GM19328 (cell line): ENCODE data around the gene TCF15.

ENCODE experiments used
- ATAC-seq: cut with Tn5 transposase; IDR thresholded peaks from one replicate; pipeline ENCODE4 v1.9.1; 2021; ENCODE audit warnings: mild to moderate bottlenecking, moderate library complexity; ENCODE audit not compliant: unreplicated experiment

The TCF15 gene

GRCh38 chr20:558117-558516 lies 52.0 kb downstream of the TCF15 start:
- no peak for ATAC-seq

GRCh38 chr20:556984-557383 lies 53.1 kb downstream of the TCF15 start:
- ATAC-seq: no peak

GRCh38 chr20:555976-556385 lies 54.1 kb downstream of the TCF15 start:
- ATAC-seq: no peak
